HepG2 (cell line): ENCODE measurements around the gene WNK4. TPM values are rescaled to one million over a fixed set of nuclear protein-coding genes. Genes with fewer than 3 reads are reported as not detected.

ENCODE experiments used
- KDM5A ChIP-seq: fragments of 200-600 bp; sonication (generic); IDR thresholded peaks from 2 replicates; pipeline ENCODE4 v1.7.0; 2018; ENCODE audit warnings: antibody characterized with exemption, mild to moderate bottlenecking, low read length, borderline replicate concordance
- TAF1 ChIP-seq: sonication (generic); formaldehyde crosslinking; IDR thresholded peaks from 2 replicates; pipeline ENCODE4 v1.4.0; 2020; ENCODE audit warnings: missing genetic modification reagents
- ZNF446 ChIP-seq: sonication (generic); formaldehyde crosslinking; IDR thresholded peaks from 2 replicates; pipeline ENCODE4 v1.5.0; 2020; ENCODE audit warnings: mild to moderate bottlenecking, missing genetic modification reagents
- ZNF556 ChIP-seq: sonication (generic); formaldehyde crosslinking; IDR thresholded peaks from 2 replicates; pipeline ENCODE4 v1.4.0; 2020; ENCODE audit warnings: mild to moderate bottlenecking, missing genetic modification reagents, borderline replicate concordance
- ZNF577 ChIP-seq: sonication (generic); formaldehyde crosslinking; IDR thresholded peaks from 2 replicates; pipeline ENCODE4 v1.4.0; 2020; ENCODE audit warnings: mild to moderate bottlenecking, low read depth, missing genetic modification reagents, borderline replicate concordance
- ZNF775 ChIP-seq: sonication (generic); formaldehyde crosslinking; IDR thresholded peaks from 2 replicates; pipeline ENCODE4 v1.4.0; 2020; ENCODE audit warnings: missing genetic modification reagents, mild to moderate bottlenecking, moderate library complexity, borderline replicate concordance
- ZNF850 ChIP-seq: sonication (generic); formaldehyde crosslinking; conservative IDR thresholded peaks from 2 replicates; pipeline ENCODE4 v1.9.0; 2021; ENCODE audit warnings: mild to moderate bottlenecking, missing genetic modification reagents
- polyA plus RNA-seq, 8 experiments: library from polyadenylated mRNA; depleted of rRNA in 3 of 8; stranded (reverse) in 7 of 8; unstranded in 1 of 8; fragments of >200 nt; fragmentation: Illumina TruSeq in 4 of 8; extraction: Trizol in 4 of 8; gene quantifications; 2 replicates each; pipeline versions ENCODE4 v1.2.1 to v1.2.3, GENCODE V29; 2011 to 2016; ENCODE audit warnings: low read depth in 4 of 8, missing spikeins in 1 of 8, mixed read lengths in 1 of 8; ENCODE audit not compliant: insufficient read depth in 1 of 8
- total RNA-seq, 5 experiments: library from RNA; depleted of rRNA; stranded (reverse); fragments of >200 nt; fragmentation: Illumina TruSeq; extraction: Trizol; gene quantifications; 2 replicates each; pipeline ENCODE4 v1.2.3, GENCODE V29; 2016; ENCODE audit warnings: low read depth in 1 of 5
- TF ChIP-seq, protein P1 (sequence below): sonication (generic); formaldehyde crosslinking; IDR thresholded peaks from 2 replicates; pipeline ENCODE4 v1.5.1; 2020; ENCODE audit warnings: mild to moderate bottlenecking, moderate library complexity, missing genetic modification reagents
- TF ChIP-seq, protein P2 (sequence below): sonication (generic); formaldehyde crosslinking; IDR thresholded peaks from 2 replicates; pipeline ENCODE4 v1.8.0; 2022; ENCODE audit warnings: mild to moderate bottlenecking, missing genetic modification reagents, moderate library complexity
- TF ChIP-seq, protein P3 (sequence below): IDR thresholded peaks from 2 replicates; pipeline ENCODE4 v1.6.1; 2016
- TF ChIP-seq, protein P4 (sequence below): sonication (generic); formaldehyde crosslinking; IDR thresholded peaks from 2 replicates; pipeline ENCODE4 v1.5.1; 2020; ENCODE audit warnings: missing genetic modification reagents, mild to moderate bottlenecking, borderline replicate concordance
- TF ChIP-seq, protein P5 (sequence below): sonication (generic); formaldehyde crosslinking; IDR thresholded peaks from 2 replicates; pipeline ENCODE4 v1.4.0; 2020; ENCODE audit warnings: missing genetic modification reagents, borderline replicate concordance
- TF ChIP-seq, protein P6 (sequence below): sonication (generic); formaldehyde crosslinking; IDR thresholded peaks from 2 replicates; pipeline ENCODE4 v1.5.1; 2020; ENCODE audit warnings: mild to moderate bottlenecking, missing genetic modification reagents

Gene WNK4
- total and polyA plus RNA-seq, 2 of the 13 experiments (the other 11 are each of a cell fraction or from before 2014, with no cell fraction given), result 2.7 to 13.7 TPM

DNA sequence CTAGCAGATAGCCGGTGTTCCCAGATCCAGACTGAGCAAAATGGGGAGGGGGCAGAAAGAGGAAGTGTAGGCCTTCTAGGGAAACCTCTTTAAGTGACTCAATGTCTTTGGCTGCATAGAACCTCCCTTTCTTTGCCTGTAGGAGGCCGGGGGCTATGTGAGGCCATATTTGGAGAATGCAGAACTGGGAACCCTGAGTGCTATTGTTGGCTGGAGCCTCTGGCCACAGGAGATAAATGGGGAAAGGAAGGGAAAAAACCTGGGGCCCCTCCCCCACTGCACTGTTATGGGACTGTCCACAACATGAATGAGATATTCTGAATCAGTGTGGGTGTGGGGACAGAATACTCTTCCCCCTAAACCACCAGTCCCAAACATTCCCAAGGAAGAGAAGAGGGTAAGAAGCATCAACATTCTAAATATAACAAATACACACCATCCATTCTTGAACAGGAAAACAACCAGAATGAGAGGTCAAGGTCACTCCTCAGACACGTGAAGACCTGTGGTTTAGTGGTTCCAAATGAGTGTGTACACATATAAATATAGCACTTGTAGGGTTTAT, 4.8 kb upstream of the WNK4 start (continued):
- TF ChIP-seq, protein P1, sequence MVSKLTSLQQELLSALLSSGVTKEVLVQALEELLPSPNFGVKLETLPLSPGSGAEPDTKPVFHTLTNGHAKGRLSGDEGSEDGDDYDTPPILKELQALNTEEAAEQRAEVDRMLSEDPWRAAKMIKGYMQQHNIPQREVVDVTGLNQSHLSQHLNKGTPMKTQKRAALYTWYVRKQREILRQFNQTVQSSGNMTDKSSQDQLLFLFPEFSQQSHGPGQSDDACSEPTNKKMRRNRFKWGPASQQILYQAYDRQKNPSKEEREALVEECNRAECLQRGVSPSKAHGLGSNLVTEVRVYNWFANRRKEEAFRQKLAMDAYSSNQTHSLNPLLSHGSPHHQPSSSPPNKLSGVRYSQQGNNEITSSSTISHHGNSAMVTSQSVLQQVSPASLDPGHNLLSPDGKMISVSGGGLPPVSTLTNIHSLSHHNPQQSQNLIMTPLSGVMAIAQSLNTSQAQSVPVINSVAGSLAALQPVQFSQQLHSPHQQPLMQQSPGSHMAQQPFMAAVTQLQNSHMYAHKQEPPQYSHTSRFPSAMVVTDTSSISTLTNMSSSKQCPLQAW (CRISPR knock-in tag), result no peak
- TF ChIP-seq ZNF556 (CRISPR knock-in tag), result no peak
- TF ChIP-seq, protein P2, sequence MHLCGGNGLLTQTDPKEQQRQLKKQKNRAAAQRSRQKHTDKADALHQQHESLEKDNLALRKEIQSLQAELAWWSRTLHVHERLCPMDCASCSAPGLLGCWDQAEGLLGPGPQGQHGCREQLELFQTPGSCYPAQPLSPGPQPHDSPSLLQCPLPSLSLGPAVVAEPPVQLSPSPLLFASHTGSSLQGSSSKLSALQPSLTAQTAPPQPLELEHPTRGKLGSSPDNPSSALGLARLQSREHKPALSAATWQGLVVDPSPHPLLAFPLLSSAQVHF (CRISPR knock-in tag), result no peak
- TF ChIP-seq, protein P3, sequence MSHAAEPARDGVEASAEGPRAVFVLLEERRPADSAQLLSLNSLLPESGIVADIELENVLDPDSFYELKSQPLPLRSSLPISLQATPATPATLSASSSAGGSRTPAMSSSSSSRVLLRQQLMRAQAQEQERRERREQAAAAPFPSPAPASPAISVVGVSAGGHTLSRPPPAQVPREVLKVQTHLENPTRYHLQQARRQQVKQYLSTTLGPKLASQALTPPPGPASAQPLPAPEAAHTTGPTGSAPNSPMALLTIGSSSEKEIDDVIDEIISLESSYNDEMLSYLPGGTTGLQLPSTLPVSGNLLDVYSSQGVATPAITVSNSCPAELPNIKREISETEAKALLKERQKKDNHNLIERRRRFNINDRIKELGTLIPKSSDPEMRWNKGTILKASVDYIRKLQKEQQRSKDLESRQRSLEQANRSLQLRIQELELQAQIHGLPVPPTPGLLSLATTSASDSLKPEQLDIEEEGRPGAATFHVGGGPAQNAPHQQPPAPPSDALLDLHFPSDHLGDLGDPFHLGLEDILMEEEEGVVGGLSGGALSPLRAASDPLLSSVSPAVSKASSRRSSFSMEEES, result peak; percentile 49; the same call in 1 of the 2 replicates
- TF ChIP-seq, protein P4, sequence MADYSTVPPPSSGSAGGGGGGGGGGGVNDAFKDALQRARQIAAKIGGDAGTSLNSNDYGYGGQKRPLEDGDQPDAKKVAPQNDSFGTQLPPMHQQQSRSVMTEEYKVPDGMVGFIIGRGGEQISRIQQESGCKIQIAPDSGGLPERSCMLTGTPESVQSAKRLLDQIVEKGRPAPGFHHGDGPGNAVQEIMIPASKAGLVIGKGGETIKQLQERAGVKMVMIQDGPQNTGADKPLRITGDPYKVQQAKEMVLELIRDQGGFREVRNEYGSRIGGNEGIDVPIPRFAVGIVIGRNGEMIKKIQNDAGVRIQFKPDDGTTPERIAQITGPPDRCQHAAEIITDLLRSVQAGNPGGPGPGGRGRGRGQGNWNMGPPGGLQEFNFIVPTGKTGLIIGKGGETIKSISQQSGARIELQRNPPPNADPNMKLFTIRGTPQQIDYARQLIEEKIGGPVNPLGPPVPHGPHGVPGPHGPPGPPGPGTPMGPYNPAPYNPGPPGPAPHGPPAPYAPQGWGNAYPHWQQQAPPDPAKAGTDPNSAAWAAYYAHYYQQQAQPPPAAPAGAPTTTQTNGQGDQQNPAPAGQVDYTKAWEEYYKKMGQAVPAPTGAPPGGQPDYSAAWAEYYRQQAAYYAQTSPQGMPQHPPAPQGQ (CRISPR knock-in tag), result no peak
- TF ChIP-seq, protein P5, sequence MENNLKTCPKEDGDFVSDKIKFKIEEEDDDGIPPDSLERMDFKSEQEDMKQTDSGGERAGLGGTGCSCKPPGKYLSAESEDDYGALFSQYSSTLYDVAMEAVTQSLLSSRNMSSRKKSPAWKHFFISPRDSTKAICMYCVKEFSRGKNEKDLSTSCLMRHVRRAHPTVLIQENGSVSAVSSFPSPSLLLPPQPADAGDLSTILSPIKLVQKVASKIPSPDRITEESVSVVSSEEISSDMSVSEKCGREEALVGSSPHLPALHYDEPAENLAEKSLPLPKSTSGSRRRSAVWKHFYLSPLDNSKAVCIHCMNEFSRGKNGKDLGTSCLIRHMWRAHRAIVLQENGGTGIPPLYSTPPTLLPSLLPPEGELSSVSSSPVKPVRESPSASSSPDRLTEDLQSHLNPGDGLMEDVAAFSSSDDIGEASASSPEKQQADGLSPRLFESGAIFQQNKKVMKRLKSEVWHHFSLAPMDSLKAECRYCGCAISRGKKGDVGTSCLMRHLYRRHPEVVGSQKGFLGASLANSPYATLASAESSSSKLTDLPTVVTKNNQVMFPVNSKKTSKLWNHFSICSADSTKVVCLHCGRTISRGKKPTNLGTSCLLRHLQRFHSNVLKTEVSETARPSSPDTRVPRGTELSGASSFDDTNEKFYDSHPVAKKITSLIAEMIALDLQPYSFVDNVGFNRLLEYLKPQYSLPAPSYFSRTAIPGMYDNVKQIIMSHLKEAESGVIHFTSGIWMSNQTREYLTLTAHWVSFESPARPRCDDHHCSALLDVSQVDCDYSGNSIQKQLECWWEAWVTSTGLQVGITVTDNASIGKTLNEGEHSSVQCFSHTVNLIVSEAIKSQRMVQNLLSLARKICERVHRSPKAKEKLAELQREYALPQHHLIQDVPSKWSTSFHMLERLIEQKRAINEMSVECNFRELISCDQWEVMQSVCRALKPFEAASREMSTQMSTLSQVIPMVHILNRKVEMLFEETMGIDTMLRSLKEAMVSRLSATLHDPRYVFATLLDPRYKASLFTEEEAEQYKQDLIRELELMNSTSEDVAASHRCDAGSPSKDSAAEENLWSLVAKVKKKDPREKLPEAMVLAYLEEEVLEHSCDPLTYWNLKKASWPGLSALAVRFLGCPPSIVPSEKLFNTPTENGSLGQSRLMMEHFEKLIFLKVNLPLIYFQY (CRISPR knock-in tag), result no peak
- no peak for TF ChIP-seq KDM5A
- no peak for TF ChIP-seq TAF1 (CRISPR knock-in tag)
- TF ChIP-seq ZNF577 (CRISPR knock-in tag), result no peak
- TF ChIP-seq ZNF850, result no peak
- TF ChIP-seq, protein P6, sequence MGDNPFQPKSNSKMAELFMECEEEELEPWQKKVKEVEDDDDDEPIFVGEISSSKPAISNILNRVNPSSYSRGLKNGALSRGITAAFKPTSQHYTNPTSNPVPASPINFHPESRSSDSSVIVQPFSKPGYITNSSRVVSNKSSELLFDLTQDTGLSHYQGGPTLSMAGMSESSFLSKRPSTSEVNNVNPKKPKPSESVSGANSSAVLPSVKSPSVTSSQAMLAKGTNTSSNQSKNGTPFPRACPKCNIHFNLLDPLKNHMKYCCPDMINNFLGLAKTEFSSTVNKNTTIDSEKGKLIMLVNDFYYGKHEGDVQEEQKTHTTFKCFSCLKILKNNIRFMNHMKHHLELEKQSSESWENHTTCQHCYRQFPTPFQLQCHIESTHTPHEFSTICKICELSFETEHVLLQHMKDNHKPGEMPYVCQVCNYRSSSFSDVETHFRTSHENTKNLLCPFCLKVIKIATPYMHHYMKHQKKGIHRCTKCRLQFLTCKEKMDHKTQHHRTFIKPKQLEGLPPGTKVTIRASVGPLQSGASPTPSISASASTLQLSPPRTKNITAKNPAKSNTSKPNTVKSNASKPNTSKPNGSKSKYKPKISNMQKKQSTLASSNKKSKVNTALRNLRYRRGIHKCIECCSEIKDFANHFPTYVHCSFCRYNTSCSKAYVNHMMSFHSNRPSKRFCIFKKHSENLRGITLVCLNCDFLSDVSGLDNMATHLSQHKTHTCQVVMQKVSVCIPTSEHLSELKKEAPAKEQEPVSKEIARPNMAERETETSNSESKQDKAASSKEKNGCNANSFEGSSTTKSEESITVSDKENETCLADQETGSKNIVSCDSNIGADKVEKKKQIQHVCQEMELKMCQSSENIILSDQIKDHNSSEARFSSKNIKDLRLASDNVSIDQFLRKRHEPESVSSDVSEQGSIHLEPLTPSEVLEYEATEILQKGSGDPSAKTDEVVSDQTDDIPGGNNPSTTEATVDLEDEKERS (CRISPR knock-in tag), result no peak
- TF ChIP-seq ZNF446 (CRISPR knock-in tag), result no peak
- no peak for TF ChIP-seq ZNF775
